ENCODE data around the gene CCNO.
A peak's percentile ranks its signal among the peaks of the same experiment; 100 is the strongest.

Gene CCNO

GRCh38 chr5:55236800-55237199, 3.4 kb upstream of the CCNO start:
- H3K4me1 ChIP-seq (ENCODE audit: insufficient read depth, insufficient read length): no peaks in the 10 kb centered on the region
- no peak for TF ChIP-seq SUZ12 (IDR thresholded peaks at IDR 0.05; ENCODE audit: extremely low read depth, insufficient read depth, insufficient read length)
- H3K4me3 ChIP-seq (ENCODE audit: insufficient read length, low read depth): no peak overlapping the region
- peaks cover 36% of the 10 kb centered on the region for H3K27me3 ChIP-seq (ENCODE audit: insufficient read depth, insufficient read length)
- no peak for DNase-seq (ENCODE audit: low read depth, low spot score)
- H3K36me3 ChIP-seq (ENCODE audit: insufficient read depth, insufficient read length, low read length): no peaks in the 10 kb centered on the region
- no peaks in the 10 kb centered on the region for H3K9me3 ChIP-seq (ENCODE audit: insufficient read depth, low read length)
- no peak overlapping the region for H3K9ac ChIP-seq (ENCODE audit: insufficient read length, low read depth)

- Histone ChIP-seq H3K36me3 (ENCODE audit: insufficient read depth, insufficient read length, low read length) (no peaks in the 10 kb centered on the region), H3K4me3 (ENCODE audit: insufficient read length, low read depth) (peak overlapping the region; percentile 49), H3K4me1 (ENCODE audit: insufficient read depth, insufficient read length) (no peaks in the 10 kb centered on the region), H3K27me3 (ENCODE audit: insufficient read depth, insufficient read length) (peaks cover 59% of the 10 kb centered on the region), H3K9me3 (ENCODE audit: insufficient read depth, low read length) (no peaks in the 10 kb centered on the region), H3K9ac (ENCODE audit: insufficient read length, low read depth) (peak overlapping the region; percentile 77)
- no peak for TF ChIP-seq SUZ12 (IDR thresholded peaks at IDR 0.05; ENCODE audit: extremely low read depth, insufficient read depth, insufficient read length)
- no peak for TF ChIP-seq ZNF274 (IDR thresholded peaks at IDR 0.05; ENCODE audit: low read depth, low read length)
- TF ChIP-seq YY1 (IDR thresholded peaks at IDR 0.05; ENCODE audit: insufficient read depth, insufficient read length): no peak
- DNase-seq (ENCODE audit: low read depth, low spot score): no peak
Observed at GRCh38 chr5:55234121-55234700, 803 bp upstream of the CCNO start.

GRCh38 chr5:55232271-55232984, 980 bp downstream of the CCNO start:
- Histone ChIP-seq H3K4me3 (ENCODE audit: insufficient read length, low read depth) (peak overlapping the region; percentile 45), H3K9ac (ENCODE audit: insufficient read length, low read depth) (peak overlapping the region; percentile 64), H3K4me1 (ENCODE audit: insufficient read depth, insufficient read length) (no peaks in the 10 kb centered on the region), H3K27me3 (ENCODE audit: insufficient read depth, insufficient read length) (peaks cover 77% of the 10 kb centered on the region), H3K9me3 (ENCODE audit: insufficient read depth, low read length) (peaks cover 10% of the 10 kb centered on the region), H3K36me3 (ENCODE audit: insufficient read depth, insufficient read length, low read length) (no peaks in the 10 kb centered on the region)
- no peak for DNase-seq (ENCODE audit: low read depth, low spot score)
- TF ChIP-seq SUZ12 (IDR thresholded peaks at IDR 0.05; ENCODE audit: extremely low read depth, insufficient read depth, insufficient read length): no peak
- TF ChIP-seq YY1 (IDR thresholded peaks at IDR 0.05; ENCODE audit: insufficient read depth, insufficient read length): no peak
- TF ChIP-seq ZNF274 (IDR thresholded peaks at IDR 0.05; ENCODE audit: low read depth, low read length): no peak

- Histone ChIP-seq H3K4me3 (ENCODE audit: insufficient read length, low read depth) (peak overlapping the region; percentile 45), H3K9ac (ENCODE audit: insufficient read length, low read depth) (no peak overlapping the region), H3K4me1 (ENCODE audit: insufficient read depth, insufficient read length) (no peaks in the 10 kb centered on the region), H3K9me3 (ENCODE audit: insufficient read depth, low read length) (peaks cover 10% of the 10 kb centered on the region), H3K27me3 (ENCODE audit: insufficient read depth, insufficient read length) (peaks cover 80% of the 10 kb centered on the region), H3K36me3 (ENCODE audit: insufficient read depth, insufficient read length, low read length) (no peaks in the 10 kb centered on the region)
- no peak for DNase-seq (ENCODE audit: low read depth, low spot score)
- TF ChIP-seq ZNF274 (IDR thresholded peaks at IDR 0.05; ENCODE audit: low read depth, low read length): no peak
- peak; percentile 75 for TF ChIP-seq SUZ12 (IDR thresholded peaks at IDR 0.05; ENCODE audit: extremely low read depth, insufficient read depth, insufficient read length)
Observed at GRCh38 chr5:55231919-55232270, 1.5 kb downstream of the CCNO start.

- Histone ChIP-seq H3K36me3 (ENCODE audit: insufficient read depth, insufficient read length, low read length) (no peaks in the 10 kb centered on the region), H3K9ac (ENCODE audit: insufficient read length, low read depth) (peak overlapping the region; percentile 44), H3K27me3 (ENCODE audit: insufficient read depth, insufficient read length) (peaks cover 86% of the 10 kb centered on the region), H3K9me3 (ENCODE audit: insufficient read depth, low read length) (peaks cover 10% of the 10 kb centered on the region), H3K4me3 (ENCODE audit: insufficient read length, low read depth) (peak overlapping the region; percentile 19), H3K4me1 (ENCODE audit: insufficient read depth, insufficient read length) (no peaks in the 10 kb centered on the region)
- TF ChIP-seq YY1 (IDR thresholded peaks at IDR 0.05; ENCODE audit: insufficient read depth, insufficient read length) (no peak), SUZ12 (IDR thresholded peaks at IDR 0.05; ENCODE audit: extremely low read depth, insufficient read depth, insufficient read length) (peak; percentile 83)
- no peak for DNase-seq (ENCODE audit: low read depth, low spot score)
Observed at GRCh38 chr5:55231029-55231918, 2.1 kb downstream of the CCNO start.

GRCh38 chr5:55230086-55230629, 3.2 kb downstream of the CCNO start:
- Histone ChIP-seq H3K9ac (ENCODE audit: insufficient read length, low read depth) (no peak overlapping the region), H3K4me1 (ENCODE audit: insufficient read depth, insufficient read length) (no peaks in the 10 kb centered on the region), H3K4me3 (ENCODE audit: insufficient read length, low read depth) (no peak overlapping the region), H3K27me3 (ENCODE audit: insufficient read depth, insufficient read length) (peaks cover 94% of the 10 kb centered on the region), H3K9me3 (ENCODE audit: insufficient read depth, low read length) (peaks cover 21% of the 10 kb centered on the region), H3K36me3 (ENCODE audit: insufficient read depth, insufficient read length, low read length) (no peaks in the 10 kb centered on the region)
- no peak for DNase-seq (ENCODE audit: low read depth, low spot score)
- TF ChIP-seq ZNF274 (IDR thresholded peaks at IDR 0.05; ENCODE audit: low read depth, low read length) (no peak), SUZ12 (IDR thresholded peaks at IDR 0.05; ENCODE audit: extremely low read depth, insufficient read depth, insufficient read length) (peak; percentile 2), YY1 (IDR thresholded peaks at IDR 0.05; ENCODE audit: insufficient read depth, insufficient read length) (no peak)
